HCT116 (cell line): Measurements from ENCODE around the gene AFF1. TPM values are rescaled to one million over a fixed set of nuclear protein-coding genes. Genes with fewer than 3 reads are reported as not detected.

Experiments used
- ATAC-seq: fragments of 200-7000 bp; cut with Tn5 transposase; 2 replicates; pipeline ENCODE4 v1.9.1; 2020; ENCODE audit warnings: mild to moderate bottlenecking, moderate library complexity
- BruUV-seq: library from RNA; stranded (reverse); fragments of 400-500 nt; replicated peaks from 2 replicates; lab custom pipeline; 2021; lab: Mats Ljungman, UMichigan
- CTCF ChIA-PET: fragments of 300-600 bp; sonication (Branson Sonifier 250); formaldehyde crosslinking; loops from one replicate; lab custom pipeline; 2021; ENCODE audit warnings: antibody characterized with exemption; lab: Charles Lee
- POLR2A ChIA-PET: fragments of 300-600, 350-600 bp; sonication (Branson Sonifier 250); formaldehyde crosslinking; loops from one replicate; lab custom pipeline; 2021; ENCODE audit warnings: antibody characterized with exemption; lab: Charles Lee
- RAD21 ChIA-PET, 2 experiments: fragments of 300-600 bp; sonication (Branson Sonifier 250); formaldehyde crosslinking; loops; one replicate each; lab custom pipeline; 2023; ENCODE audit warnings: low total read pairs in 2 of 2; ENCODE audit not compliant: uncharacterized antibody in 2 of 2, unreplicated experiment in 2 of 2, low non-redundant PET in 1 of 2; lab: Charles Lee
- DNase-seq: peaks from one replicate; pipeline ENCODE4 v3.0.0-alpha.2; 2010; ENCODE audit warnings: low read depth, low spot score
- H2AFZ ChIP-seq: fragments of 200-600 bp; shearing (Covaris generic), sonication (generic); 2 replicates; pipeline ENCODE4 v1.6.1; 2017; ENCODE audit warnings: low read depth, mixed run types, mixed read lengths, antibody characterized with exemption, low read length; ENCODE audit not compliant: poor library complexity, severe bottlenecking
- H3K27ac ChIP-seq: 2 replicates; pipeline ENCODE4 v1.5.1; 2012; ENCODE audit warnings: low read depth, low read length
- H3K27me3 ChIP-seq: fragments of 200-600 bp; sonication (generic); 2 replicates; pipeline ENCODE4 v1.6.1; 2016; ENCODE audit warnings: mixed run types, low read length, mixed read lengths; ENCODE audit not compliant: insufficient read depth
- H3K36me3 ChIP-seq, 2 experiments: fragments of 200-500 bp in 1 of 2; fragments of 200-600 bp in 1 of 2; sonication (Bioruptor generic) in 1 of 2; sonication (generic) in 1 of 2; 2 replicates each; pipeline versions ENCODE4 v1.5.1 to v1.6.1; 2014 to 2016; ENCODE audit warnings: low read length in 2 of 2, inconsistent platforms in 1 of 2, mixed read lengths in 1 of 2, mixed run types in 1 of 2; ENCODE audit not compliant: insufficient read depth in 2 of 2, control insufficient read depth in 1 of 2
- H3K4me1 ChIP-seq, 2 experiments: fragments of 200-600 bp in 1 of 2; sonication (generic) in 1 of 2; 2 replicates each; pipeline versions ENCODE4 v1.5.1 to v1.6.1; 2012 to 2017; ENCODE audit warnings: low read length in 2 of 2, inconsistent platforms in 1 of 2, mild to moderate bottlenecking in 1 of 2, mixed read lengths in 1 of 2, mixed run types in 1 of 2, moderate library complexity in 1 of 2; ENCODE audit not compliant: insufficient read depth in 2 of 2, control insufficient read depth in 1 of 2
- H3K4me2 ChIP-seq: fragments of 200-600 bp; sonication (generic); 2 replicates; pipeline ENCODE4 v1.6.1; 2017; ENCODE audit warnings: mixed run types, low read length, mixed read lengths
- H3K4me3 ChIP-seq, 2 experiments: fragments of 200-600 bp in 1 of 2; sonication (generic) in 1 of 2; replicated peaks in 1 of 2; 2 replicates each; pipeline ENCODE4 v1.5.1; 2011 to 2016; ENCODE audit warnings: low read length in 2 of 2, control low read depth in 1 of 2, low read depth in 1 of 2, mild to moderate bottlenecking in 1 of 2, mixed read lengths in 1 of 2, mixed run types in 1 of 2
- H3K79me2 ChIP-seq: fragments of 200-600 bp; sonication (generic); 2 replicates; pipeline ENCODE4 v1.6.1; 2017; ENCODE audit warnings: mild to moderate bottlenecking, mixed run types, low read length, moderate library complexity, mixed read lengths; ENCODE audit not compliant: insufficient read depth
- H3K9ac ChIP-seq: fragments of 200-600 bp; sonication (generic); 2 replicates; pipeline ENCODE4 v1.6.1; 2016; ENCODE audit warnings: low read length, mixed read lengths
- H3K9me2 ChIP-seq: fragments of 200-600 bp; sonication (generic), shearing (Covaris generic); 2 replicates; pipeline ENCODE4 v1.6.1; 2017; ENCODE audit warnings: mixed run types, mild to moderate bottlenecking, moderate library complexity; ENCODE audit not compliant: insufficient read depth
- H3K9me3 ChIP-seq, 2 experiments: fragments of 200-500 bp in 1 of 2; fragments of 200-600 bp in 1 of 2; sonication (Bioruptor generic) in 1 of 2; sonication (generic) in 1 of 2; 2 replicates each; pipeline ENCODE4 v1.6.1; 2014 to 2017; ENCODE audit warnings: low read length in 2 of 2, mixed read lengths in 2 of 2, inconsistent platforms in 1 of 2, low read depth in 1 of 2, mild to moderate bottlenecking in 1 of 2, mixed run types in 1 of 2, moderate library complexity in 1 of 2; ENCODE audit not compliant: control insufficient read depth in 1 of 2, insufficient read depth in 1 of 2
- H4K20me1 ChIP-seq: fragments of 200-600 bp; sonication (generic), shearing (Covaris generic); 2 replicates; pipeline ENCODE4 v1.6.1; 2017; ENCODE audit warnings: mixed run types, mild to moderate bottlenecking, moderate library complexity; ENCODE audit not compliant: insufficient read depth
- CTCF ChIP-seq, 3 experiments: fragments of 200-600 bp in 1 of 3; sonication (generic) in 1 of 3; IDR thresholded peaks in 2 of 3; conservative IDR thresholded peaks in 1 of 3; 2 replicates each; pipeline ENCODE4 v1.5.1; 2012 to 2017; ENCODE audit warnings: low read depth in 2 of 3, low read length in 2 of 3, antibody characterized with exemption in 1 of 3, borderline replicate concordance in 1 of 3, control low read depth in 1 of 3, mild to moderate bottlenecking in 1 of 3, mixed read lengths in 1 of 3, mixed run types in 1 of 3, moderate library complexity in 1 of 3; ENCODE audit not compliant: insufficient read depth in 1 of 3
- EGR1 ChIP-seq: IDR thresholded peaks from 2 replicates; pipeline ENCODE4 v1.6.1; 2012; ENCODE audit warnings: low read depth
- EZH2 ChIP-seq: fragments of 200-600 bp; sonication (generic); IDR thresholded peaks from 2 replicates; pipeline ENCODE4 v1.6.1; 2017; ENCODE audit warnings: antibody characterized with exemption, mixed run types
- MAX ChIP-seq: IDR thresholded peaks from 2 replicates; pipeline ENCODE4 v1.6.1; 2012
- POLR2A ChIP-seq: IDR thresholded peaks from 2 replicates; pipeline ENCODE4 v1.7.0; 2011; ENCODE audit warnings: borderline replicate concordance; ENCODE audit not compliant: insufficient read depth, insufficient read length; ENCODE audit errors: extremely low read depth
- POLR2AphosphoS5 ChIP-seq: IDR thresholded peaks from 2 replicates; pipeline ENCODE4 v1.6.1; 2011; ENCODE audit warnings: mild to moderate bottlenecking, low read depth, low read length, moderate library complexity
- TCF7L2 ChIP-seq: IDR thresholded peaks from 2 replicates; pipeline ENCODE4 v1.7.0; 2011; ENCODE audit warnings: borderline replicate concordance, inconsistent platforms; ENCODE audit not compliant: insufficient read depth, insufficient read length; ENCODE audit errors: extremely low read depth
- intact Hi-C: fragments of 100-400 bp; cut with micrococcal nuclease; formaldehyde crosslinking; loops from 2 replicates; pipeline ENCODE4 v1.10.0; 2022
- total RNA-seq: library from RNA; stranded (reverse); gene quantifications from one replicate; pipeline ENCODE4 v1.2.1, GENCODE V29; 2021; ENCODE audit not compliant: unreplicated experiment
- TF ChIP-seq, protein P1 (sequence below): IDR thresholded peaks from 2 replicates; pipeline ENCODE4 v1.6.1; 2012; ENCODE audit warnings: low read depth

AFF1 gene
- total RNA-seq, 1 experiment from 2014 or later: 43.1 TPM

GRCh38 chr4:86893136-86893535 is 41.7 kb upstream of the AFF1 start:
- no peaks in the 10 kb centered on the region for H4K20me1 ChIP-seq
- no peaks in the 10 kb centered on the region for H3K36me3 ChIP-seq
- POLR2A ChIA-PET: no interaction called here
- H3K27ac ChIP-seq: no peak overlapping the region
- ATAC-seq: no peak
- CTCF ChIA-PET: interaction anchor here (2.1 to 3.4 kb wide), 2 partner anchors 370 to 397 kb away, joined by 8 to 28 read pairs; no protein-coding TSS in a partner anchor
- no peaks in the 10 kb centered on the region for H3K9me2 ChIP-seq
- no peak for DNase-seq
- no peak overlapping the region for H2AFZ ChIP-seq
- BruUV-seq: no TSS peak
- RAD21 ChIA-PET: interaction anchor here in 1 of 2 experiments (0.6 to 0.7 kb wide), 3 partner anchors 27 to 393 kb away, joined by 3 to 4 read pairs (median 4); partner anchors contain the start of gene PTPN13
- intact Hi-C loops: loop anchor here (5.0 to 10.0 kb wide), 3 partner anchors 241 to 1322 kb away; no protein-coding TSS in a partner anchor
- no peak overlapping the region for H3K4me3 ChIP-seq
- H3K79me2 ChIP-seq: no peaks in the 10 kb centered on the region
- TF ChIP-seq MAX (no peak), TCF7L2 (no peak), CTCF (IDR thresholded peaks at IDR 0.05 in 2 of 3, conservative IDR thresholded peaks at IDR 0.05 in 1 of 3; ENCODE audit: borderline replicate concordance in 1 of 3, insufficient read depth in 1 of 3, low read depth in 2 of 3, low read length in 2 of 3) (no peak), EZH2 (no peak), POLR2AphosphoS5 (no peak), POLR2A (no peak), EGR1 (no peak)
- TF ChIP-seq, protein P1, sequence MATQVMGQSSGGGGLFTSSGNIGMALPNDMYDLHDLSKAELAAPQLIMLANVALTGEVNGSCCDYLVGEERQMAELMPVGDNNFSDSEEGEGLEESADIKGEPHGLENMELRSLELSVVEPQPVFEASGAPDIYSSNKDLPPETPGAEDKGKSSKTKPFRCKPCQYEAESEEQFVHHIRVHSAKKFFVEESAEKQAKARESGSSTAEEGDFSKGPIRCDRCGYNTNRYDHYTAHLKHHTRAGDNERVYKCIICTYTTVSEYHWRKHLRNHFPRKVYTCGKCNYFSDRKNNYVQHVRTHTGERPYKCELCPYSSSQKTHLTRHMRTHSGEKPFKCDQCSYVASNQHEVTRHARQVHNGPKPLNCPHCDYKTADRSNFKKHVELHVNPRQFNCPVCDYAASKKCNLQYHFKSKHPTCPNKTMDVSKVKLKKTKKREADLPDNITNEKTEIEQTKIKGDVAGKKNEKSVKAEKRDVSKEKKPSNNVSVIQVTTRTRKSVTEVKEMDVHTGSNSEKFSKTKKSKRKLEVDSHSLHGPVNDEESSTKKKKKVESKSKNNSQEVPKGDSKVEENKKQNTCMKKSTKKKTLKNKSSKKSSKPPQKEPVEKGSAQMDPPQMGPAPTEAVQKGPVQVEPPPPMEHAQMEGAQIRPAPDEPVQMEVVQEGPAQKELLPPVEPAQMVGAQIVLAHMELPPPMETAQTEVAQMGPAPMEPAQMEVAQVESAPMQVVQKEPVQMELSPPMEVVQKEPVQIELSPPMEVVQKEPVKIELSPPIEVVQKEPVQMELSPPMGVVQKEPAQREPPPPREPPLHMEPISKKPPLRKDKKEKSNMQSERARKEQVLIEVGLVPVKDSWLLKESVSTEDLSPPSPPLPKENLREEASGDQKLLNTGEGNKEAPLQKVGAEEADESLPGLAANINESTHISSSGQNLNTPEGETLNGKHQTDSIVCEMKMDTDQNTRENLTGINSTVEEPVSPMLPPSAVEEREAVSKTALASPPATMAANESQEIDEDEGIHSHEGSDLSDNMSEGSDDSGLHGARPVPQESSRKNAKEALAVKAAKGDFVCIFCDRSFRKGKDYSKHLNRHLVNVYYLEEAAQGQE: no peak
- peaks cover 10 to 31% of the 10 kb centered on the region in 2 experiments for H3K4me1 ChIP-seq
- no peaks in the 10 kb centered on the region for H3K27me3 ChIP-seq
- H3K4me2 ChIP-seq: peak overlapping the region; percentile 82
- no peak overlapping the region for H3K9ac ChIP-seq
- no peaks in the 10 kb centered on the region for H3K9me3 ChIP-seq
